Nephron (organoid): ENCODE data around the gene SEPTIN11.

Experiments used
- H3K27ac Mint-ChIP-seq, 3 experiments: 2 replicates each; pipeline ENCODE4 v1.8.0; 2020; ENCODE audit warnings: mixed read lengths in 3 of 3, mild to moderate bottlenecking in 2 of 3, moderate library complexity in 1 of 3
- H3K27me3 Mint-ChIP-seq: 2 replicates; pipeline ENCODE4 v1.8.0; 2021; ENCODE audit warnings: low read depth, mild to moderate bottlenecking, moderate library complexity, mixed read lengths
- H3K36me3 Mint-ChIP-seq: 2 replicates; pipeline ENCODE4 v1.8.0; 2020; ENCODE audit warnings: low read depth, mixed read lengths
- H3K4me1 Mint-ChIP-seq: 2 replicates; pipeline ENCODE4 v1.8.0; 2020; ENCODE audit warnings: mixed read lengths
- H3K4me3 Mint-ChIP-seq, 3 experiments: 2 replicates each; pipeline ENCODE4 v1.8.0; 2020; ENCODE audit warnings: mild to moderate bottlenecking in 3 of 3, mixed read lengths in 3 of 3, moderate library complexity in 2 of 3
- H3K9me3 Mint-ChIP-seq: 2 replicates; pipeline ENCODE4 v1.8.0; 2020; ENCODE audit warnings: mixed read lengths
- CTCF ChIP-seq, 3 experiments: fragments of 200-600 bp; sonication (generic); IDR thresholded peaks; one replicate each; pipeline ENCODE4 v1.5.0; 2021; ENCODE audit warnings: antibody characterized with exemption in 3 of 3; ENCODE audit not compliant: unreplicated experiment in 3 of 3

The SEPTIN11 gene

GRCh38 chr4:76974150-76974549 lies 24.6 kb downstream of the SEPTIN11 start:
- Mint-ChIP-seq H3K9me3 (no peaks in the 10 kb centered on the region), H3K27ac (peak overlapping the region; percentile 7 to 38 (median 13)), H3K4me1 (peaks cover 84% of the 10 kb centered on the region), H3K4me3 (no peak overlapping the region), H3K27me3 (no peaks in the 10 kb centered on the region), H3K36me3 (peaks cover 42% of the 10 kb centered on the region)
- no peak for TF ChIP-seq CTCF (IDR thresholded peaks at IDR 0.05; ENCODE audit: unreplicated experiment in 3 of 3)

DNA sequence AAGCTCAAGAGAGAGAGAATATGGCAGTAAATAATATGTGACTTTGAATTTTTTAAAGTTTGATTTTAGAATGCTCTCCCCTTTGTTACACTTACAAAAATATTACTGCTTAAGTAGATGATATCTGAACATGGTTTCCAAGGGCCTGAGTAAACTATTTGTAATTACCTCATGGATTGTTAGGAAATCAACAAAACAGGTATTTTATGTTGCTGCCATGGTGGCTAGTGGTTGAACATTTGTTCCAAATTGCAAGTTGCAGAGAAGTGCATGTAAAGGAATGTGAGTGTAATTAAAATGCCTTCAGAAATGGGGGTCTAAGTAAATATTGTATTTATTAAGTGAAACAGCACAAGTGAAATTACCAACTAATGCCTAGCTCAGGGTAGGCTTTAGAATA lies 27.6 kb downstream of the SEPTIN11 start:
- H3K4me1 Mint-ChIP-seq, result peaks cover 87% of the 10 kb centered on the region
- no peaks in the 10 kb centered on the region for H3K9me3 Mint-ChIP-seq
- H3K4me3 Mint-ChIP-seq, result no peak overlapping the region
- no peaks in the 10 kb centered on the region for H3K27me3 Mint-ChIP-seq
- peak overlapping the region; percentile 43 to 77 (median 69) for H3K27ac Mint-ChIP-seq
- TF ChIP-seq CTCF (IDR thresholded peaks at IDR 0.05; ENCODE audit: unreplicated experiment in 3 of 3), result no peak
- H3K36me3 Mint-ChIP-seq, result peaks cover 46% of the 10 kb centered on the region

DNA sequence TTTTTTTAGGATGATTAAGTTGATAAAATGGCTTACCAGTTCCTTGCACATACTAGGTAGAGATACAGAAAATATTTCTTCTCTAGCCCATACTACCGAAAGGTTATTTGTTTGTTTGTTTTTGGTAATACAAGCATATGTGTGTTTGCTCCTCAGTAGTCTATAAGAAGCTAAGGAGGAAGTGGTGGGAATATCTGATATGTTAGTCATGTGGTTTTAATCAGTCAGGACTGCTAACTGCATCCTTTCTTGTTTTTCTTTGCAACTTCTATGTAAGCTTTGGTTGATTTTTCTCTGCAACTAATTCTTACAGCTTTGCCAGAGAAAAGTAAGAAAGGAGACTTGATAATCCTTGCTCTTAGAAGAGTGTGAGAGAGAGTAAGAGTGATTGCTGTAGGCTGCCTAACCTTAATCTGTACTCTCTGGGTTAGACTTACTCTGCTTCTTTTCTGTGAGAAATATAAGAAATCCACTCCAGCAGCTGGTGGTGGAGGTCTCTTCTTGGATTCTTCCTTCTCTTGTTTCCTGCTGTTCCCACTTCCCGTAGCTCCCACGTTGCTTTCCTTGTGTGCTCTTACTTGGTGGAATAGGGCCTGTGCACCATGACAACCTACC lies 28.3 kb downstream of the SEPTIN11 start:
- Mint-ChIP-seq H3K27ac (peak overlapping the region; percentile 69 to 91 (median 77)), H3K36me3 (peaks cover 42% of the 10 kb centered on the region), H3K4me1 (peaks cover 88% of the 10 kb centered on the region), H3K27me3 (no peaks in the 10 kb centered on the region), H3K4me3 (no peak overlapping the region), H3K9me3 (no peaks in the 10 kb centered on the region)
- no peak for TF ChIP-seq CTCF (IDR thresholded peaks at IDR 0.05; ENCODE audit: unreplicated experiment in 3 of 3)

GRCh38 chr4:76979236-76979635 lies 29.7 kb downstream of the SEPTIN11 start:
- H3K36me3 Mint-ChIP-seq, result peaks cover 33% of the 10 kb centered on the region
- H3K27me3 Mint-ChIP-seq, result no peaks in the 10 kb centered on the region
- no peak for TF ChIP-seq CTCF (IDR thresholded peaks at IDR 0.05; ENCODE audit: unreplicated experiment in 3 of 3)
- H3K9me3 Mint-ChIP-seq, result no peaks in the 10 kb centered on the region
- H3K4me1 Mint-ChIP-seq, result peaks cover 85% of the 10 kb centered on the region
- H3K4me3 Mint-ChIP-seq, result no peak overlapping the region
- H3K27ac Mint-ChIP-seq, result peak overlapping the region; percentile 56 to 77 (median 72)

DNA sequence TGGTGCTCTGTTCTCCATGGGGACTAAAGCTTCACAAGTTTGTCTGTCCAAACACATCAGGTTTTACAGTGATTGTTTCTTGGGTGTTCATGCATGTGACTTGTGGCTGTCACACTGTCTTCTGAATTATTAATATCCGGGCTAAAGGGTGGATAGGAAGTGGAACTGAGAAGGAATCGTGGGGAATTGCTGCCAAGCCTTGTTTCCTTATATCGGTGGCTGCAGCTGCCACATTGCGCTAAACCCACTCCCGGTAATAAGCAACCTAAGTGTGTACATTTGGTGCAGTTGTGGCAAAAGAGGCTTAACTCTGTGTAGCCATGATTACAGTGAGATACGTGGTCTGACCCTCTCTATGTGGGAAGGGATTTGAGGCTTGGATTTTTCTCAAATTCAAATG lies 30.7 kb downstream of the SEPTIN11 start:
- no peak overlapping the region for H3K4me3 Mint-ChIP-seq
- no peak for TF ChIP-seq CTCF (IDR thresholded peaks at IDR 0.05; ENCODE audit: unreplicated experiment in 3 of 3)
- H3K9me3 Mint-ChIP-seq, result no peaks in the 10 kb centered on the region
- peak overlapping the region; percentile 80 to 87 (median 86) for H3K27ac Mint-ChIP-seq
- H3K4me1 Mint-ChIP-seq, result peaks cover 93% of the 10 kb centered on the region
- no peaks in the 10 kb centered on the region for H3K27me3 Mint-ChIP-seq
- H3K36me3 Mint-ChIP-seq, result peaks cover 27% of the 10 kb centered on the region

DNA sequence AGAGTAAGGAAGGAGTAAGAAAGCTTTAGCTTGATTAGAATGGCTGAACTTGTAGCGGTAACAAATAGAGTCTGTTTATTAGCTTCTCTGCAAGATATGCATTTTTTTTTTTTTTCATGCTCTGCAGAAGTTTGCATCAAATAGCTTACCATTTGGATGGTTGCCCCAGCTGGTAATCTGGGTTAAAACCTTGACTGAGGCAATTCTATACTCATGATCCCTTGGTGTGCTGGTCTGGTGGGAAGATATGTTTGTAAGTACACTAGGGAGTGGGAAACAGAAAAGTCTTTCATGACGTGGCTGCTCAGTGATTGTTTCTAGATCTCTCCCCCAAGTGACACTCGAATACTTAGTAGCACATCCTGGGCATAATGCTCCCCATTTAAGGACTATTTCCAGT lies 32.1 kb downstream of the SEPTIN11 start:
- Mint-ChIP-seq H3K9me3 (no peaks in the 10 kb centered on the region), H3K36me3 (peaks cover 16% of the 10 kb centered on the region), H3K27ac (peak overlapping the region; percentile 80 to 87 (median 86)), H3K4me3 (peak overlapping the region; percentile 26 to 34 (median 31)), H3K27me3 (no peaks in the 10 kb centered on the region), H3K4me1 (peaks cover 96% of the 10 kb centered on the region)
- TF ChIP-seq CTCF (IDR thresholded peaks at IDR 0.05; ENCODE audit: unreplicated experiment in 3 of 3), result no peak
